ENCODE measurements around the gene CFAP97D2. TPM values are rescaled to one million over a fixed set of nuclear protein-coding genes. Genes with fewer than 3 reads are reported as not detected.

CFAP97D2 gene
- total and polyA plus RNA-seq, 2 of the 13 experiments (the other 11 are each of a cell fraction or from before 2014, with no cell fraction given): not detected

DNA sequence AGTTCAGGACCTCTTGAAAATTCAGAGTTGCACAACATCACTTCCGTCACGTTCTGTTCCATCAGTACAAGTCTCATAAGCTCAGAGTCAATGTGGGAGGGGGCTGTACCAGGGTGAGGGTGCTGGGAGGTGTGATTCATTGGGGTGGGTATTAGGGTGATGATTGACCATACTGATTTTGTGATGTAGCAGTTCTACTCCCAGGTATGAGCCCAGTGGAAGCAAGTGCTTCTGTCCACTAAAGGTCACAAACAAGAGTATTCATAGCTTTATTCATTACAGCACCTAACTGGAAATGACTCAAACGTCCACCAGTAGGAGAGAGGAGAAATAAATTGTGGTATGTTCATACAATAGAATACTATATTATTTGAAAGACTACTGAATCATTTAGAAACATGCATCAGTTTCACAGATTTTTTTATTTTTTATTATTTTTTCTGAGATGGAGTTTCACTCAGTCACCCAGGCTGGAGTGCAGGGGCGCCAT, 90.3 kb downstream of the CFAP97D2 start:
- no peaks in the 10 kb centered on the region for H4K20me1 ChIP-seq (ENCODE audit: insufficient read depth, low read length)
- H3K27me3 ChIP-seq (ENCODE audit: control insufficient read depth in 1 of 2, insufficient read depth in 2 of 2, low read length in 2 of 2): no peaks in the 10 kb centered on the region; a peak in 1 of 5 replicates
- H3K9ac ChIP-seq (ENCODE audit: insufficient read depth, low read depth, low read length): no peak overlapping the region
- ChIA-PET CTCF (ENCODE audit: low intra/inter-chr PET ratio, low total read pairs) (no interaction called here), POLR2A (no interaction called here)
- no peaks in the 10 kb centered on the region for H3K4me1 ChIP-seq (ENCODE audit: insufficient read depth, low read length)
- TF ChIP-seq GPN1 (CRISPR knock-in tag; IDR thresholded peaks at IDR 0.05; ENCODE audit: borderline replicate concordance) (no peak), ZIK1 (CRISPR knock-in tag; IDR thresholded peaks at IDR 0.05; ENCODE audit: borderline replicate concordance, low read depth) (no peak), ZNF224 (CRISPR knock-in tag; IDR thresholded peaks at IDR 0.05) (no peak)
- no peaks in the 10 kb centered on the region for H3K9me3 ChIP-seq (ENCODE audit: low read length)
- WGBS (ENCODE audit: low lambda C conversion rate): 94% methylated on average over 4 of the region's 4 CpGs
- in situ Hi-C loops (cut with HindIII; ENCODE audit: extremely low pct_ligation_motif_present, low pct_unique_long_range_greater_than_20kb): no loop called here
- no peaks in the 10 kb centered on the region for H3K79me2 ChIP-seq (ENCODE audit: insufficient read depth, low read length)
- H3K27ac ChIP-seq (ENCODE audit: extremely low read length, insufficient read depth, low read length): no peak overlapping the region
- H3K36me3 ChIP-seq (replicated peaks in 1 of 2; ENCODE audit: control insufficient read depth in 1 of 2, insufficient read depth in 2 of 2, low read length in 2 of 2): peaks cover 24 to 58% of the 10 kb centered on the region in 2 experiments
- no peak overlapping the region for H3K4me2 ChIP-seq (ENCODE audit: low read depth, low read length)
- H3K4me3 ChIP-seq (replicated peaks in 1 of 3; ENCODE audit: insufficient read depth in 1 of 3, low read depth in 2 of 3, low read length in 3 of 3): no peak overlapping the region
- FAIRE-seq (no peak), ATAC-seq (no peak), DNase-seq (ENCODE audit: low spot score) (no peak)
- BruUV-seq (replicated peaks): no TSS peak
- intact Hi-C loops (cut with micrococcal nuclease; ENCODE audit: unreplicated experiment): no loop called here
- H2AFZ ChIP-seq (ENCODE audit: low read length): no peak overlapping the region

Small RNA genes lying within 50 kb of the gene (microRNA-seq; reads per million reads assigned to microRNA genes)
- gene MIR548AR: not detected

Small RNA genes lying within 50 kb of the gene (small RNA-seq; reads per million reads assigned to genes)
- 0 to 3.9 (median 0.98) reads per million in 3 experiments for gene MIR548AR (ENCODE audit: insufficient read depth in 2 of 3, insufficient read length in 3 of 3, low read depth in 2 of 3, low replicate concordance in 1 of 3)

Other genes with a start within 250 kb of the CFAP97D2 start
- not detected in 2 replicates for gene C13orf46, start 205.2 kb upstream of the CFAP97D2 start, total RNA-seq (2016; rRNA removed; fragmentation: Illumina TruSeq; extraction: Trizol)
- 0.01 TPM in 1 of 2 replicates, not detected in the other for gene C13orf46, start 205.2 kb upstream of the CFAP97D2 start, polyA plus RNA-seq (2011; rRNA removed)
- gene RASA3, start 46.6 kb upstream of the CFAP97D2 start, total RNA-seq (2016; rRNA removed; fragmentation: Illumina TruSeq; extraction: Trizol): not detected in 2 replicates
- 0.05 and 0.07 TPM in 2 replicates for gene RASA3, start 46.6 kb upstream of the CFAP97D2 start, polyA plus RNA-seq (2011; rRNA removed)
- 24.2 and 32.7 TPM in 2 replicates for gene CDC16, start 55.6 kb downstream of the CFAP97D2 start, total RNA-seq (2016; rRNA removed; fragmentation: Illumina TruSeq; extraction: Trizol)
- gene CDC16, start 55.6 kb downstream of the CFAP97D2 start, polyA plus RNA-seq (2011; rRNA removed): 57.6 and 60.9 TPM in 2 replicates
- gene UPF3A, start 102.3 kb downstream of the CFAP97D2 start, total RNA-seq (2016; rRNA removed; fragmentation: Illumina TruSeq; extraction: Trizol): 50.5 and 63.8 TPM in 2 replicates
- 46.7 and 60.2 TPM in 2 replicates for gene UPF3A, start 102.3 kb downstream of the CFAP97D2 start, polyA plus RNA-seq (2011; rRNA removed)
- 9.7 and 14.6 TPM in 2 replicates for gene CHAMP1, start 135.2 kb downstream of the CFAP97D2 start, total RNA-seq (2016; rRNA removed; fragmentation: Illumina TruSeq; extraction: Trizol)
- 7.9 and 8.4 TPM in 2 replicates for gene CHAMP1, start 135.2 kb downstream of the CFAP97D2 start, polyA plus RNA-seq (2011; rRNA removed)

Data from HepG2 (cell line).